NB4 (cell line): ENCODE measurements around the gene MAP3K7.

ENCODE experiments used
- DNase-seq: peaks from one replicate; pipeline ENCODE4 v3.0.0; 2010; ENCODE audit warnings: low read depth
- H3K4me3 ChIP-seq: one replicate; pipeline ENCODE4 v1.5.1; 2011; ENCODE audit warnings: mild to moderate bottlenecking, low read depth, low read length, moderate library complexity
- MYC ChIP-seq: IDR thresholded peaks from 2 replicates; pipeline ENCODE4 v1.6.1; 2011; ENCODE audit warnings: low read depth, low read length
- POLR2A ChIP-seq: IDR thresholded peaks from 2 replicates; pipeline ENCODE4 v1.6.1; 2011; ENCODE audit warnings: mild to moderate bottlenecking; ENCODE audit not compliant: insufficient read length; ENCODE audit errors: extremely low read depth
- TF ChIP-seq, protein P1 (sequence below): IDR thresholded peaks from one replicate; pipeline ENCODE4 v1.5.1; 2012; ENCODE audit warnings: low read depth, low read length
- TF ChIP-seq, protein P2 (sequence below): IDR thresholded peaks from 2 replicates; pipeline ENCODE4 v1.6.1; 2011; ENCODE audit warnings: low read depth, low read length

The MAP3K7 gene

DNA sequence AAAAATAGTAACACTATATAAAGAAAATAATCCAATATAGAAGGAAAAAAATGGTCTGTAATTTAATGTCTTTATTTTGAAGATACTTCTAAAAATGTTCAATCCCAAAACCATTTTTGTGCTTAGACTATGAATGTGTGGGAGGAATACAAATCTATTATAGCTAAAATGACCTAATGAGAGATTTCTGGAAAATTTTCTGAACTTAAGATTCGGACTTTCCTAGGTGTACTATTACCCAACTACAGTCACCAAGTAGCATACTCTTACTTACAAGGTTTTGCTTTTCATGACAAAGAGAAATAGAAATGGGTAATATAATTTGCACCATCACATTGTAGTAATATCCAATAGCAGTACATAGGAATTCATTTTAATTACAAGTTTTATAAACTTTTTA, 29.9 kb downstream of the MAP3K7 start:
- TF ChIP-seq, protein P1, sequence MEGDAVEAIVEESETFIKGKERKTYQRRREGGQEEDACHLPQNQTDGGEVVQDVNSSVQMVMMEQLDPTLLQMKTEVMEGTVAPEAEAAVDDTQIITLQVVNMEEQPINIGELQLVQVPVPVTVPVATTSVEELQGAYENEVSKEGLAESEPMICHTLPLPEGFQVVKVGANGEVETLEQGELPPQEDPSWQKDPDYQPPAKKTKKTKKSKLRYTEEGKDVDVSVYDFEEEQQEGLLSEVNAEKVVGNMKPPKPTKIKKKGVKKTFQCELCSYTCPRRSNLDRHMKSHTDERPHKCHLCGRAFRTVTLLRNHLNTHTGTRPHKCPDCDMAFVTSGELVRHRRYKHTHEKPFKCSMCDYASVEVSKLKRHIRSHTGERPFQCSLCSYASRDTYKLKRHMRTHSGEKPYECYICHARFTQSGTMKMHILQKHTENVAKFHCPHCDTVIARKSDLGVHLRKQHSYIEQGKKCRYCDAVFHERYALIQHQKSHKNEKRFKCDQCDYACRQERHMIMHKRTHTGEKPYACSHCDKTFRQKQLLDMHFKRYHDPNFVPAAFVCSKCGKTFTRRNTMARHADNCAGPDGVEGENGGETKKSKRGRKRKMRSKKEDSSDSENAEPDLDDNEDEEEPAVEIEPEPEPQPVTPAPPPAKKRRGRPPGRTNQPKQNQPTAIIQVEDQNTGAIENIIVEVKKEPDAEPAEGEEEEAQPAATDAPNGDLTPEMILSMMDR: no peak
- TF ChIP-seq POLR2A: no peak
- TF ChIP-seq MYC: no peak
- TF ChIP-seq, protein P2, sequence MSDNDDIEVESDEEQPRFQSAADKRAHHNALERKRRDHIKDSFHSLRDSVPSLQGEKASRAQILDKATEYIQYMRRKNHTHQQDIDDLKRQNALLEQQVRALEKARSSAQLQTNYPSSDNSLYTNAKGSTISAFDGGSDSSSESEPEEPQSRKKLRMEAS: no peak
- DNase-seq: no peak
- no peak overlapping the region for H3K4me3 ChIP-seq

DNA sequence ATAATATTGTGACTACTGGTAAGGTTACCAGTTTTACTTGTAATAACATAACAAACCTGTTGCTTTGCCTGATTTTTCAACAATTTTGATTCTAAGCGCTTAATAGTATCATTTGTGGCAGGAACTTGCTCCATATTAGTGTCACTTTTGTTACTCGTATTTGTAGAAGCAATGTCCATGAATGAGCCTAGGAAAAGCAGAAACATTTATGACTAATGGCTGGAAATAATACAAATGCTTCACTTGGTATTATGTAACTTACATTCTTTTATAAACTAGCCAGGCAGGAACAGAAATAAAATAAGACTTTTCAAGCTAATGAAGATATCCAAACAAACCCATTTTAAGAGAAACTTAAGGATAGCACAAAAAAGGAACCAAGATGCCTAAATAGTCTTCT, 38.9 kb downstream of the MAP3K7 start:
- no peak for TF ChIP-seq MYC
- TF ChIP-seq, protein P1: no peak
- TF ChIP-seq, protein P2: no peak
- TF ChIP-seq POLR2A: no peak
- no peak for DNase-seq
- H3K4me3 ChIP-seq: no peak overlapping the region

DNA sequence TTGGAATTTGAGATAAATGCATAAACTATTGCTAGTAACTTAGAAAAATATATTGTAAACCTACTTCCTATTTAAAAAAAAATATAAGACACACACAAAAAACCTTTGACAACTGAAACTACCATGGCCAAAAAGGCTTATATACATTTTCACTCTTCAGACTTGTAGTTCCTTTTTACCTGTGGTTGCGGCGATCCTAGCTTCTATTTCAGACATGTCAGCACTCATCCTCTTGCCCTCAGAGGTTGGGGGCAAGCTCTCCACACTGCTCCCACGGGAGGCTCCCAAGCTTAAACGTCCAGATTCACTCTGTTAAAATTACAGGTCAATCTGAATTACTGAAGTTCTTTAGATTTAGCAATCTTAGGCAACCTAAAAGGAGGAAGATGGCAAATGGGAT, 39.8 kb downstream of the MAP3K7 start:
- no peak for DNase-seq
- TF ChIP-seq POLR2A (no peak), MYC (no peak)
- TF ChIP-seq, protein P1: no peak
- TF ChIP-seq, protein P2: no peak
- no peak overlapping the region for H3K4me3 ChIP-seq

DNA sequence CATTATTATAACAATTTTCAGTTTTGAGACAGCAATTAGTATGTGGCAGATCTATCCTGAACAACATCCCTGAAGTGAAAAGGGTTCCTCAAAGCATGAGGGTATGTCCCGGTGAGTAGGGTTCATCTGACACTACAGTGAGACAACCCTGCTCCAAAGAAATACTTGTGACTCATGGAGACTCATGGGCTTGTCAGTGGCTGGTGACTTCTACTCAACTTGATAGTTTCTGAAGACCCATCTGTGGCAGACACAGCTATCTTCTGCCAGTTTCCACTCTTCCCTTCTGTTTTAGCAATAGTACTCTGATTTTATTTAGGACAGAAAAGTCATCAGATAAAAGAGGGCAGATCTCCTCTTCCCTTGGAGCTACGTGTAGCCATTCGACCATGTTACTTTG, 41.4 kb downstream of the MAP3K7 start:
- H3K4me3 ChIP-seq: no peak overlapping the region
- no peak for TF ChIP-seq POLR2A
- TF ChIP-seq, protein P1: no peak
- TF ChIP-seq, protein P2: no peak
- TF ChIP-seq MYC: no peak
- DNase-seq: no peak

DNA sequence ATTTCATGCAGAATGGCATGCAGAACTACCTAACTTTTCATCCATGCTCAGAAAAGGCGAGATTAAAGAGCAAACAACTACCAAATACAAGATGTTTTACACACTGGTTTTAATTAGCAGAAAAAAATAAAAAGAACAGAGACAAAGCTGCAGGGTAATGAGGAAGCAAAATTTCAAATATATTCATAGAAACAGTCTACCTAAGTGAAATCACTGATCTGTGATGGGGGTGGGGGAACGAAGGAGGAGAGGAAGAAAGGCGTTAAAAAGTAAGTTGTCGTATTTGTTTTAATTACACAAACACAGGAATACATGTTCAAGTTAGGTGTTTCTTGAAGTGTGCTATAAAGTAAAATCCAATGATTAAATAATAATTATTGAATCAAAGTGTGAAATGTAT, 42.1 kb downstream of the MAP3K7 start:
- TF ChIP-seq, protein P2: no peak
- TF ChIP-seq POLR2A (no peak), MYC (no peak)
- TF ChIP-seq, protein P1: no peak
- no peak overlapping the region for H3K4me3 ChIP-seq
- no peak for DNase-seq

DNA sequence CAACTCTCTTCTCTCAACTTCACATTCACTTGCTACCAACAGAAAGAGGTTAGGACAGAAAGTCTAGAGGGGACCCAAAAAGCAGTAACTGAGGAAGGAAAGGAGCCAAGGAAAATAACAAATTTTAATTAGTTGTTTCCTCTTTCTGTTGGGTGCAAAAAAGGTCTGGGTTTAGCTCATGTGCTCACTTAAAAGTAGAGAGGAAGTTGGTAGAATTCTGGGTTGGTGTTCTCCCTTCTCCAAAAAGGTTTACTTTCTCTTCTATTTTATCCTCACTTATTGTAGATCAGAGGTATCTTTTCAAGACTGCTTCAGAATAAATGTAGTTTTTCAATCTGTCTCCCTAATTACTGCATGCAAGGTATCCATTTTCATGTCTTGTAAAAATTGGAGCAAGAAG, 42.8 kb downstream of the MAP3K7 start:
- H3K4me3 ChIP-seq: no peak overlapping the region
- no peak for DNase-seq
- TF ChIP-seq, protein P1: no peak
- TF ChIP-seq, protein P2: no peak
- TF ChIP-seq MYC (no peak), POLR2A (no peak)
